ENCODE results near the gene TTLL11. TPM values are rescaled to one million over a fixed set of nuclear protein-coding genes. Genes with fewer than 3 reads are reported as not detected.

The TTLL11 gene
- polyA plus RNA-seq, 1 of the 3 experiments (the other 2 are of a cell fraction): 6.8 TPM

- H3F3A ChIP-seq (replicated peaks; ENCODE audit: insufficient read depth): no peaks in the 10 kb centered on the region
- no peak overlapping the region for H3K27ac ChIP-seq (ENCODE audit: low read depth in 2 of 2, low read length in 1 of 2)
- no peaks in the 10 kb centered on the region for H3K79me2 ChIP-seq (ENCODE audit: insufficient read depth)
- TF ChIP-seq CHD2 (IDR thresholded peaks at IDR 0.05; ENCODE audit: low read length, partially characterized antibody): no peak
- no peak for TF ChIP-seq SMC3 (IDR thresholded peaks at IDR 0.05; ENCODE audit: low read depth, low read length)
- no peak for TF ChIP-seq NRF1 (IDR thresholded peaks at IDR 0.05; ENCODE audit: low read depth, low read length)
- no peak for TF ChIP-seq IRF3 (IDR thresholded peaks at IDR 0.05; ENCODE audit: low read depth, low read length)
- no peak for TF ChIP-seq TAF1 (IDR thresholded peaks at IDR 0.05; ENCODE audit: borderline replicate concordance, low read depth, low read length)
- no peak for TF ChIP-seq USF1 (IDR thresholded peaks at IDR 0.05; ENCODE audit: borderline replicate concordance, low read depth)
- TF ChIP-seq ZBTB33 (IDR thresholded peaks at IDR 0.05; ENCODE audit: borderline replicate concordance, low read depth): no peak
- no peak for TF ChIP-seq NFIC (IDR thresholded peaks at IDR 0.05; ENCODE audit: borderline replicate concordance)
- TF ChIP-seq MEF2A (IDR thresholded peaks at IDR 0.05; ENCODE audit: borderline replicate concordance, low read depth): no peak
- TF ChIP-seq JUND (IDR thresholded peaks at IDR 0.05): no peak
- no peak for TF ChIP-seq EP300 (IDR thresholded peaks at IDR 0.05; ENCODE audit: borderline replicate concordance in 1 of 2, low read depth in 1 of 2, low read length in 1 of 2)
- TF ChIP-seq CTCF (IDR thresholded peaks at IDR 0.05): no peak
- no peak for TF ChIP-seq GATA2 (CRISPR knock-in tag; IDR thresholded peaks at IDR 0.05)
- no peak for TF ChIP-seq PBX3 (IDR thresholded peaks at IDR 0.05)
- no peak for TF ChIP-seq TEAD4 (IDR thresholded peaks at IDR 0.05; ENCODE audit: borderline replicate concordance, insufficient read depth)
- no peak overlapping the region for H3K4me3 ChIP-seq (ENCODE audit: low read depth in 2 of 2, low read length in 1 of 2)
- ChIA-PET POLR2A (no interaction called here), CTCF (no interaction called here)
- no peaks in the 10 kb centered on the region for H3K27me3 ChIP-seq (ENCODE audit: insufficient read depth)
- 90% methylated on average over 19 of the region's 19 CpGs for whole genome bisulfite sequencing (ENCODE audit: low lambda C conversion rate)
- no peaks in the 10 kb centered on the region for H3K9me2 ChIP-seq
- H3K4me2 ChIP-seq: no peak overlapping the region
- H3K36me3 ChIP-seq (replicated peaks in 1 of 2; ENCODE audit: control insufficient read depth in 1 of 2, insufficient read depth in 2 of 2, low read length in 1 of 2): no peaks in the 10 kb centered on the region
- peaks cover 0 to 22% of the 10 kb centered on the region in 2 experiments; a peak in 2 of 4 replicates for H3K4me1 ChIP-seq (ENCODE audit: control insufficient read depth in 1 of 2, insufficient read depth in 2 of 2, low read depth in 1 of 2, low read length in 1 of 2)
- no peak overlapping the region for H2AFZ ChIP-seq (ENCODE audit: low read depth)
- no peaks in the 10 kb centered on the region for H3K9me3 ChIP-seq
- H4K20me1 ChIP-seq (ENCODE audit: insufficient read depth): no peaks in the 10 kb centered on the region
- no peak for DNase-seq
- H3K9ac ChIP-seq: no peak overlapping the region
Measured at GRCh38 chr9:121818016-121818661, 275.0 kb downstream of the TTLL11 start.

Measured in SK-N-SH (cell line).